Frontal cortex (tissue), 4 donors: Measurements from ENCODE around the gene SH2D3C. TPM values are rescaled to one million over a fixed set of nuclear protein-coding genes. Genes with fewer than 3 reads are reported as not detected.

Experiments
- DNase-seq, 2 donors: peaks; one replicate each; pipeline ENCODE4 v3.0.0; 2012; ENCODE audit warnings: low spot score in 2 of 2
- FAIRE-seq: peaks from 2 replicates; lab custom pipeline; 2012; peaks lifted over from hg19 to GRCh38; lab: Jason Lieb, UNC
- total RNA-seq: library from RNA; depleted of rRNA; stranded (reverse); fragments of >200 nt; gene quantifications from one replicate; pipeline ENCODE4 v1.2.3, GENCODE V29; 2014
- donor health status: control.
- donor health status: control.
- donor health status: control.

The SH2D3C gene
- total RNA-seq, 1 donor from 2014 or later, result 6.1 TPM

- FAIRE-seq, result no peak
- DNase-seq, result no peak
Measured at GRCh38 chr9:127726871-127727270, 51.6 kb downstream of the SH2D3C start.

- FAIRE-seq (no peak), DNase-seq (no peak)
Measured at GRCh38 chr9:127724012-127724411, 54.5 kb downstream of the SH2D3C start.

- FAIRE-seq (no peak), DNase-seq (no peak)
Measured at GRCh38 chr9:127723444-127723843, 55.0 kb downstream of the SH2D3C start.

GRCh38 chr9:127723013-127723412, 55.5 kb downstream of the SH2D3C start:
- no peak for FAIRE-seq
- no peak for DNase-seq

GRCh38 chr9:127722055-127722745, 56.3 kb downstream of the SH2D3C start:
- DNase-seq (no peak), FAIRE-seq (no peak)

GRCh38 chr9:127721391-127721821, 57.1 kb downstream of the SH2D3C start:
- FAIRE-seq, result no peak
- no peak for DNase-seq

- DNase-seq (no peak), FAIRE-seq (no peak)
Measured at GRCh38 chr9:127720865-127721227, 57.6 kb downstream of the SH2D3C start.

- no peak for DNase-seq
- FAIRE-seq, result no peak
Measured at GRCh38 chr9:127720031-127720864, 58.2 kb downstream of the SH2D3C start.

GRCh38 chr9:127717766-127718165, 60.7 kb downstream of the SH2D3C start:
- DNase-seq, result no peak
- FAIRE-seq, result no peak

GRCh38 chr9:127716412-127716811, 62.1 kb downstream of the SH2D3C start:
- DNase-seq, result no peak
- no peak for FAIRE-seq

- DNase-seq, result peak; percentile 99 to 100
- peak; percentile 84 for FAIRE-seq
Measured at GRCh38 chr9:127715470-127716337, 62.8 kb downstream of the SH2D3C start, which contains the start of the genes PTRH1 and TTC16. TSS of gene PTRH1 (minus strand) at chr9:127715663. CDS start at chr9:127715639, 24 bp downstream. TSS of gene TTC16 (plus strand) at chr9:127716079. CDS start at chr9:127716146, 67 bp downstream.

- FAIRE-seq (no peak), DNase-seq (peak in 1 of 2 donors; percentile 49)
Measured at GRCh38 chr9:127714951-127715469, 63.5 kb downstream of the SH2D3C start.

GRCh38 chr9:127714020-127714750, 64.3 kb downstream of the SH2D3C start:
- no peak for DNase-seq
- FAIRE-seq, result no peak

- FAIRE-seq (no peak), DNase-seq (no peak)
Measured at GRCh38 chr9:127712867-127713266, 65.6 kb downstream of the SH2D3C start.

- DNase-seq (no peak), FAIRE-seq (no peak)
Measured at GRCh38 chr9:127712371-127712770, 66.1 kb downstream of the SH2D3C start.

- FAIRE-seq, result no peak
Measured at GRCh38 chr9:127711831-127712274, 66.6 kb downstream of the SH2D3C start.

GRCh38 chr9:127711226-127711701, 67.2 kb downstream of the SH2D3C start:
- FAIRE-seq (no peak), DNase-seq (no peak)

More at GRCh38 chr9:127711831-127712274, 66.6 kb downstream of the SH2D3C start:
- no peak for DNase-seq

GRCh38 chr9:127710204-127710783, 68.2 kb downstream of the SH2D3C start:
- no peak for DNase-seq

More at GRCh38 chr9:127710204-127710783, 68.2 kb downstream of the SH2D3C start:
- no peak for FAIRE-seq
